ENCODE measurements around the gene PDHX. TPM values are rescaled to one million over a fixed set of nuclear protein-coding genes. Genes with fewer than 3 reads are reported as not detected.

PDHX gene
- total RNA-seq, 2 experiments from 2014 or later: 17.3 to 17.4 TPM

GRCh38 chr11:34944692-34945091, 28.3 kb downstream of the PDHX start:
- Histone ChIP-seq H3K36me3 (ENCODE audit: insufficient read depth, low read length) (peaks cover 15% of the 10 kb centered on the region), H3K27ac (ENCODE audit: low read depth in 1 of 2, low read length in 2 of 2) (no peak overlapping the region), H3K4me1 (ENCODE audit: insufficient read depth, low read length) (no peaks in the 10 kb centered on the region), H3K9me3 (ENCODE audit: control insufficient read depth in 1 of 2, insufficient read depth in 1 of 2, low read length in 2 of 2) (peaks cover 0 to 3% of the 10 kb centered on the region in 2 experiments), H3K27me3 (ENCODE audit: control insufficient read depth in 1 of 2, insufficient read depth in 2 of 2, low read length in 2 of 2) (no peaks in the 10 kb centered on the region), H3K4me3 (ENCODE audit: low read length) (no peak overlapping the region)
- ATAC-seq (ENCODE audit: poor library complexity): no peak
- no peak overlapping the region for H3K4me3 Mint-ChIP-seq
- H3K4me1 Mint-ChIP-seq (ENCODE audit: low read depth): no peaks in the 10 kb centered on the region
- intact Hi-C loops (cut with DNase I, micrococcal nuclease): no loop called here
- POLR2A ChIA-PET: no interaction called here
- no peak for TF ChIP-seq CTCF (IDR thresholded peaks at IDR 0.05)
- H3K9me3 Mint-ChIP-seq: peaks cover 2% of the 10 kb centered on the region
- H3K36me3 Mint-ChIP-seq (ENCODE audit: low read depth): peaks cover 74% of the 10 kb centered on the region
- CTCF ChIA-PET: interaction anchor here (1.6 kb wide), 1 partner anchor 10 kb away, joined by 4 read pairs; no protein-coding TSS in a partner anchor
- H3K27me3 Mint-ChIP-seq: no peaks in the 10 kb centered on the region
- H3K27ac Mint-ChIP-seq: no peak overlapping the region
- no peak for DNase-seq

GRCh38 chr11:34948696-34949095, 32.3 kb downstream of the PDHX start:
- Mint-ChIP-seq H3K9me3 (peaks cover 2% of the 10 kb centered on the region), H3K4me3 (no peak overlapping the region), H3K36me3 (ENCODE audit: low read depth) (peaks cover 52% of the 10 kb centered on the region), H3K27ac (no peak overlapping the region), H3K27me3 (no peaks in the 10 kb centered on the region), H3K4me1 (ENCODE audit: low read depth) (no peaks in the 10 kb centered on the region)
- CTCF ChIA-PET: interaction anchor here (1.1 to 1.3 kb wide), 3 partner anchors 24 to 443 kb away, joined by 3 to 4 read pairs (median 3); no protein-coding TSS in a partner anchor
- intact Hi-C loops (cut with DNase I, micrococcal nuclease): no loop called here
- no peak for ATAC-seq (ENCODE audit: poor library complexity)
- Histone ChIP-seq H3K36me3 (ENCODE audit: insufficient read depth, low read length) (peaks cover 10% of the 10 kb centered on the region), H3K27me3 (ENCODE audit: control insufficient read depth in 1 of 2, insufficient read depth in 2 of 2, low read length in 2 of 2) (no peaks in the 10 kb centered on the region), H3K9me3 (ENCODE audit: control insufficient read depth in 1 of 2, insufficient read depth in 1 of 2, low read length in 2 of 2) (peaks cover 0 to 3% of the 10 kb centered on the region in 2 experiments), H3K27ac (ENCODE audit: low read depth in 1 of 2, low read length in 2 of 2) (no peak overlapping the region), H3K4me3 (ENCODE audit: low read length) (no peak overlapping the region), H3K4me1 (ENCODE audit: insufficient read depth, low read length) (no peaks in the 10 kb centered on the region)
- no peak for TF ChIP-seq CTCF (IDR thresholded peaks at IDR 0.05)
- POLR2A ChIA-PET: interaction anchor here (1.3 kb wide), 1 partner anchor 298 kb away, joined by 4 read pairs; no protein-coding TSS in a partner anchor
- no peak for DNase-seq

GRCh38 chr11:34953955-34954354, 37.5 kb downstream of the PDHX start:
- H3K4me3 Mint-ChIP-seq: no peak overlapping the region
- intact Hi-C loops (cut with DNase I, micrococcal nuclease): no loop called here
- ChIA-PET CTCF (interaction anchor here (2.0 kb wide), 1 partner anchor 9 kb away, joined by 4 read pairs; no protein-coding TSS in a partner anchor), POLR2A (interaction anchor here (0.7 kb wide), 1 partner anchor 421 kb away, joined by 3 read pairs; no protein-coding TSS in a partner anchor)
- H3K27ac Mint-ChIP-seq: no peak overlapping the region
- H3K36me3 Mint-ChIP-seq (ENCODE audit: low read depth): peaks cover 38% of the 10 kb centered on the region
- H3K9me3 Mint-ChIP-seq: no peaks in the 10 kb centered on the region
- DNase-seq (no peak), ATAC-seq (ENCODE audit: poor library complexity) (no peak)
- Histone ChIP-seq H3K27ac (ENCODE audit: low read depth in 1 of 2, low read length in 2 of 2) (no peak overlapping the region), H3K36me3 (ENCODE audit: insufficient read depth, low read length) (peaks cover 7% of the 10 kb centered on the region), H3K4me3 (ENCODE audit: low read length) (no peak overlapping the region), H3K27me3 (ENCODE audit: control insufficient read depth in 1 of 2, insufficient read depth in 2 of 2, low read length in 2 of 2) (no peaks in the 10 kb centered on the region), H3K9me3 (ENCODE audit: control insufficient read depth in 1 of 2, insufficient read depth in 1 of 2, low read length in 2 of 2) (no peaks in the 10 kb centered on the region), H3K4me1 (ENCODE audit: insufficient read depth, low read length) (no peaks in the 10 kb centered on the region)
- TF ChIP-seq CTCF (IDR thresholded peaks at IDR 0.05): no peak
- no peaks in the 10 kb centered on the region for H3K27me3 Mint-ChIP-seq
- H3K4me1 Mint-ChIP-seq (ENCODE audit: low read depth): peaks cover 4% of the 10 kb centered on the region

Measured in CD4-positive, alpha-beta T cell (primary cell).